ACHN (cell line): ENCODE results near the gene HOXB5.
A peak's percentile ranks its signal among the peaks of the same experiment; 100 is the strongest.

Experiments
- DNase-seq: peaks from one replicate; pipeline ENCODE4 v3.0.0-alpha.2; 2015
- in situ Hi-C: cut with HindIII; loops from 2 replicates; pipeline ENCODE4 v1.10.0; 2017; ENCODE audit warnings: low sequenced_read_pairs, low pct_ligation_motif_present, low pct_unique_long_range_greater_than_20kb

Gene HOXB5

DNA sequence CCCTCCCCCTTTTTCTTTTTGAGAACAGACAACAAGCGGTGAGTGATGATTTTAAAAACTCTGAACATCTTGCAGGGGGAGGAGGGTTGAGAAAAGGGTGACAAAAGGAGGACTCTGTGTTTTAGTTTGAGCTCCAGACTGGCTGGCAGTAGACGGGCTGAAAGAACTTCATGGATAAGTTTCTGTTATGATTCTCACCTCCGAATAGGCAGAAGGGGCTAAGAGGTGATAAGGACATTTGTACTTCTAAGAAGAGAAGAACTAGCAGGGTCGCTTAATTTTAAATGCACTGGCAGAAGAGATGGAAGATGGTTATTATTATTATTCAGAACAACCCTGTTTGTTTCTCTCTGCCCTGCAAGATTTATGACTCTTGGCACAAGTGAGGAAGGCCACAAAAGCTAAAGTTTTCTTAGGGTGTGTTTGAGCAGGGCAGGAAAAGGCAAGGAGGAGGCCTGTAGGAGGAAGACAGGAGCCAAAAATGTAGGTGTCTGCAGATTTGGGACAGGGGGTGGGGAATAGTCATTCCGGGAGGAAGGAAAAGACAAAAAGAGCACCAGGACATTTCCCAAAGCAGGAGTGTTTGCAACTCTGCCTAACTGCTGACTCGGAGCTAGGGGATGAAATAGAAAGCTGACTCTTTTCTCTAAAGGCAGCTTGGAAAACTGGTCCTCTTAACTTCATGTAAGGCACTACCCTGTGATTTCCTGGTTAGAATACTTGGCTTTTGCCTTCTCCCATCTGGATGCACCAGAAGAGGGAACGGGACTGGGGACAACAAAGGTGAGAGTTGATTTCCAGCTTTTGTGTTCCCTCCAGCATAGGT is 36.8 kb downstream of the HOXB5 start:
- in situ Hi-C loops: no loop called here
- no peak for DNase-seq

GRCh38 chr17:48556229-48556575 is 37.4 kb downstream of the HOXB5 start:
- in situ Hi-C loops: no loop called here
- DNase-seq: no peak

- in situ Hi-C loops: no loop called here
- peak; percentile 85 for DNase-seq
Measured at GRCh38 chr17:48555258-48556228, 38.0 kb downstream of the HOXB5 start.

DNA sequence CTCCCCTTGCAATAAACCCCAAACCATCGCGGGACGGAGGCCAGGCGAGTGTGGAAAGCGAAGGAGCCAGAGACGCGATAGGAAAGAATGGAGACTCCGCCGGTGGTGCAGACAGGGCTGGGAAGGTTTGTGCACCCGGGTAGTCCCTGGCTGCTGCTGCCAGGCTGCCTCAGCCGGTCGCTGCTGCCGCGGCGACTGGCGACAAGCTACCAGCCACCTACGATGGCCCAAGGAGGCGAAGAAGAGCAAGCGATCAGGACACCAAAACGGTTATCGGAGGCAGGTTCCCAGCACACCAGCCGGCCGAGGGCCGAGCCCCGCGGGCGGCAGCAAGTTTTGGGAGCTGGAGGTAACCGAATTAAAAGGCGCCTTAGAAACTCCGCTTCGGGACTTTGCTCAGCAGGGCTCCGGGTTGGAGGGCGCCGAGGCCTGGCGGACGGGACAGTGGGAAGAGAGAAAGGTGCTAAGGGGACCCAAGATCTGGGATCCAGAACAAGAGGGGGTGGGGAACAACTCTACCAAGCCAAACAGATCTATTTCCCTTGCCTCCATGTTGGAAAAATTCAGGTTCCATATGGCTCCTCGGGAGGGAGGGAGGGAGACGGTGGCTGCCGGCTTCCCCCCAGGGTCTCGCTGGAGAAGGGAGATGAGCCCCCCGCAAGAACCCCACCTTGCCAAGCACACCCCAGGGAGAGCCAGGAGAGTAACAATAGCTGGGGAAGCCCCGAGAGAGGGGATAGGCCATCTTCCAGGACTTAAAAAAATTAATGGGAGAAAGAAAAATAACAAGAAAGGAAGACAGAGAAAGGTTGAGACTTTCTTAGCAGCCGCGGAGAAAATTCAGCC is 38.9 kb downstream of the HOXB5 start:
- in situ Hi-C loops: no loop called here
- peak; percentile 39 for DNase-seq

DNA sequence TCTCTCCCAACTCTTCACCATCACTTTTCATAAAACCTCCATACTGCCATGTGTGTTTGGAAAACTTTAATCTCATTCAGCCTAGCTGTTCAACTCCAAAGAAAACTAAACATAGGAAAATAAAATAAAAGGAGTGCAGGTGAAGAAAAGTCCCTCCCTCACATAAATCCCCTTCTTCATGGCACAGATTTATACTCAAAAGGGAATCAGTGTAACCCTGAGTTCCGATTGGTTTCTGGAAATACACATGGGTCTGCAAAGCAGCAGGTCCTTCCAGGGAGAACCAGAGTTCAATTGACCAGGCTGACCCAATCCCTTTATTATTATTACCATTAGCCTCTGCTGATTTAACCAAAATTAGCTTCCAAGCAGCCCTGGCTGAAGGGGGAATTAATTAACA is 39.8 kb downstream of the HOXB5 start:
- in situ Hi-C loops: no loop called here
- DNase-seq: no peak

- DNase-seq: no peak
- in situ Hi-C loops: no loop called here
Measured at GRCh38 chr17:48553190-48553547, 40.4 kb downstream of the HOXB5 start.

DNA sequence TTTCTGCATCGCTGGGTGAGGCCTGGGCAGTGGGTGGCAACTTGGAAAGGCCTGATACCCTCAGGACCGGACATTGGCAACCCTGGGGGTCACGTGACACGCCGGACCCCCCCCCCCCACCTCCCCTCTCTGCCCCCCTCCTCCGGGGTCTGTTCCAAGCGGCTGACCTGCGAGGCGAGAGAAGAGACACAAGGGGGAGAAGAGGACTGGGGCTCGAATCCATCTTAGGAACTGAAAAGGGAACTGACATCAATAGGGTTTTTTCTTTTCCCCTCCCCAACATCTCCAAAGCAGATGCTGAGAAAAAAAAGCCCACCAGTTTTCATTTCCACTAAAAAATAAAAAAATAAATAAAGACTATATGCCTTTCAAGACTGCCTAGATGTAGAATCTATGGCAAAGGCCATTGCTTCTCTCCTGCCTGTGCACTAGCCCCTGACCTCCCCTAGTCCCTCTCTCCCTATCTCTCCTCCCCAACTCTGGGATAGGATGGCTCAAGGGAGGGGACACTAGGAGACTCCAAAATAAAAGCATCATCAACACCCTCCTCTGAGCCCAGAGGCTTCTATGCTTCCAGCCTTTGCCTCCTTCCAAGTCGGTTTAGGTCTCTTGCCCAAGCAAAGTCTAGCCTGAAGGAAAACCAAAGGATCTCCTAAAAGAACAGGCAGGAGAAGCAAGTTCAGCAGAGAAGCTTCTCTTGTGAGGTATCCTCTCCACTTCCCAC is 41.0 kb downstream of the HOXB5 start:
- no peak for DNase-seq
- in situ Hi-C loops: no loop called here

DNA sequence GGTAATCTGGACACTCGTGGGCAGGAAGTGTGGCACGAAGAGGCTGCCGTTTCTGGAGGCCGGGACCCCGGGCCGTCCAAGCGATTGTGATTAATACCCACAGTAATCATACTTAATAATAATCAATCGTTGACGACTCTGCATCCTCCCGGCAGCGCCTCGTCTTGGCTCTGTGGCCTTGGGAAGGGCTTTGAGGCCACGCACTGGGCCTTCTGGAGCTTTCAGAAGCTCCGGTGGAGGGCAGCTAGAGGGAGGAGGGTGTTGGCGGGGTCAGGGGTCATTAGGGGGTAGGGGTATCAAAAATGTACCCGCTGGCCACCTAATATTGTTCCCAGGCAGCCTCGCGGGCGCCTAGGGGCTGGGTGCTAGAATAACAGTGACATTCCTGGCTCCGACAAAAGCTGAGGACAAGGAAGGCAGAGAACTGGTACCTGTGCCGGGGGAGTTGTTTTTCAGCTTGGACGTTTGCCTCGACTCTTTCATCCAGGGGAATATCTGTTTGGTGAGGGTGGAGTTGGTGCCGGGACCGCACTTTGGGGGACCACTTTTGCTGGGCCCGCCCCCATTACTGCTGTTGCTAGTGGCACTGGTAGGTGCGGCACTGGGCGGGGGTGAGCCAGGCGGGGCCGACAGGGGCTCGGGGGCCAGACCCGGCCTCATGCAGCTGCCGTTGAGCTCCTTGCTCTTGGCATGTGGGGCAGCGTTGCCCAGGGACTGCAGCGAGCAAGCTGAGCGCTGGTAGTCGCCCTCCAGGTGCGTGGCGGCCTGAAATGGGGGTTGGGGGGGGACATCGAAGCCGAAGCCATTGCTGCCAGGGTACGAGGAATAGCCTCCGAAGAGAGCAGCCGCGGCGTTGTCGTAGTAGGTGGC is 41.7 kb downstream of the HOXB5 start:
- DNase-seq: no peak
- in situ Hi-C loops: no loop called here

- in situ Hi-C loops: no loop called here
- no peak for DNase-seq
Measured at GRCh38 chr17:48551214-48551555, 42.4 kb downstream of the HOXB5 start.

DNA sequence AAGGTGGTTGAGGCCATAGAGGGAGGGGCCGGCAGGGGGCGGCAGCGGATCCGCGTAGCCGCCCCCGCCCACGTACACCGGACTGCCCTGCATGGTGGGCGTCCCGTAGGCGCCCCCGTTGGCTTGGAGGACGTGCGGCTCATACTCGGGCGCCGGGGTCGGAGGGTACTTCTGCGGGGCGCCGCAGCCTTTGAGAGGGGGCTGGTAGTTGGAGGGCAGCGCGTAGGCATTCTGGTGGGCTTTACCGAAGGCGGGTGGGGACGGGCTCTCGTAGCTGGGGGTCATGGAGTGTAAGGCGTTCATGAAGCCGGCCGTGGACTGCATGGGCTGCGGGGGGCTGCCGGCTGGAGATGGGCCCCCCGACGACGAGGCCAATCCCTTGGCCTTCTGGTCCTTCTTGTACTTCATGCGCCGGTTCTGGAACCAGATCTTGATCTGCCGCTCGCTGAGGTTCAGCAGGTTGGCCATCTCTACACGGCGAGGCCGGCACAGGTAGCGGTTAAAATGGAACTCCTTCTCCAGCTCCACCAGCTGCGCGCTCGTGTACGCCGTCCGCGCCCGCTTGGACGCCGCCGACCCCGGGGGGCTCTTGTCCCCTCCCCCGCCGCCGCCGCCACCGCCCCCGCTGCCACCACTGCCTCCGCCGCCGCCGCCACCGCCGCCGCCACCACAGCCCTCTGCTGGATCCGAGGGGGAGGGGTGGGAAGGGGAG is 42.9 kb downstream of the HOXB5 start:
- in situ Hi-C loops: no loop called here
- DNase-seq: no peak

DNA sequence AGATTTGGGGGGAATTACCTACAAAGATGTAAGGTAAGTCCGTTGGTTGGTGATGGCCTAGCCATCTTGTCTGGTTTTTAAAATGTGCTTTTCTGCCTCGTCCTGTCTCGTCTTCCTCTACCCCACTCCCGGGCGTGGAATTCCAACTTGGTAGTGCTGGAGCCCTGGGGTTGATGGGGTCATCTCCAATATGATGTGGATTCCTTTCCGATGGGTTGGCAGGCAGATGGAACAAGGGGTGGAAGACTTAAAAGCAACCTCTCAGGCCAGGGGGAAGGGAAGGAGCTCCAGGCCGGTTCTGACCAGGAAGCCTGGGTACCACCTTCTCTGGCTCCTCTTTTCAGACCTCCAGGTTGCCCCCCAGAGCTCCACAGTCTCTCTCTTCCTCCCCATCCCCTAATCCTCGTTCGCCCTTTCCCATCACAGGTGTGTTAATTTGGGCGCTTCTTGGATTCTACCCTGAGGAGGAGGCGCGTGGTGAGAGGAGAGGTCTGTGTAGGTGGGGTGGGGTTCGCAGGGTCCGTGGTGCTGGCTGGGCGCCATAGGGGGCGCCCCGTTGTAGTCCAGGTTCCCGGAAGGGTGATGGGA is 43.6 kb downstream of the HOXB5 start:
- in situ Hi-C loops: no loop called here
- DNase-seq: no peak

DNA sequence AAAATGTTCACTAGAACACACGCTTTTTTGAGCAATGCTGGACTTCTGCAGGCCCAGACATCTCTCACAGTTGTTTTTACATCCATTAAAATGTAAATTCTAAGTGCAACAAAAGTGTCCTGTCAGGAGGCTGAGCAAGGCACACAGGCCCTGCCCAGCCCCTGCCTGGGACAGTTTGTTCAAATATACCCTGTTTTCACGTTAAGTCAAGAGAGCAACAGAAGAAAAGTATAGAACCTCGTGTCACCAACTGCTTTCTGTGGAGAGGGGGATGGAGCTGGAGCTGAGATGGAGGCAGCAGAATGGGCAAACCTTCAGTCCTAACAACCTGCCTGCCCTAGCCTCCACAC is 44.3 kb downstream of the HOXB5 start:
- no peak for DNase-seq
- in situ Hi-C loops: no loop called here

GRCh38 chr17:48548523-48549280 is 44.9 kb downstream of the HOXB5 start:
- in situ Hi-C loops: no loop called here
- no peak for DNase-seq

DNA sequence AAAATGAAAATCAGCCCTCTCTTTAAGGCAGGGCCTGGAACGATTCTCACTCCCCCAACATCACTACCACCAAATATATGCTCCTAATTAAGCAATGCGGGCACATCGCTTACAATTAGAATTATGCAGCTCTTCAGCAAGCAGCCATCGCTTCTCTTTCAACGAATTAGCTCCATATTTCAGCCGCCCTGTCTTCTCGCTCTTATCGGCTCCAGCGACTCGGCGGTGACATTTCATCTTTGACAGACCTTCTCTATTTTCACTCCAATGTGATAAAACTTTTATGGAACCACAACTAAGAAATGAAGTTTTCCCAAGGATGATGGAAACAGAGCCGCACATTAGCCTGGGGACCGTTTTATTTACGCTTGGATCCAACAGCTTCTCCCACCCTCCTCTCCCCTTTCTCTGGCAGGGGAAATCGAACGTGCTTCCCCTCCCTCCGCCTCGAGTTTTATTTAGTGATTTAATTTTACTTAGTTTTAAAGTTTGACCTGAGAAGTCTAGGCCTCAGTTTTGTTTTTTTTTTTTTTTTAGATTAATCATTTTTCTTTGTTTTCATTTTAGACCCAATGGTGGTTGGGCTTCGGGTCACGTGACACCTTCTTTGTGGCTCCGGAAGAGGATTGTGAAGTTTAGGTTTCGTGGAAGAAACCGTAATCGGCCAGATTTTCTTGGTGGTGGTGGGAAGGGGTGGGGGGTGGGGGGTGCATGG is 45.6 kb downstream of the HOXB5 start:
- DNase-seq: no peak
- in situ Hi-C loops: no loop called here

GRCh38 chr17:48546924-48547807 is 46.4 kb downstream of the HOXB5 start:
- DNase-seq: no peak
- in situ Hi-C loops: no loop called here
